ENCODE results near the gene PLPP4.

PLPP4 gene

DNA sequence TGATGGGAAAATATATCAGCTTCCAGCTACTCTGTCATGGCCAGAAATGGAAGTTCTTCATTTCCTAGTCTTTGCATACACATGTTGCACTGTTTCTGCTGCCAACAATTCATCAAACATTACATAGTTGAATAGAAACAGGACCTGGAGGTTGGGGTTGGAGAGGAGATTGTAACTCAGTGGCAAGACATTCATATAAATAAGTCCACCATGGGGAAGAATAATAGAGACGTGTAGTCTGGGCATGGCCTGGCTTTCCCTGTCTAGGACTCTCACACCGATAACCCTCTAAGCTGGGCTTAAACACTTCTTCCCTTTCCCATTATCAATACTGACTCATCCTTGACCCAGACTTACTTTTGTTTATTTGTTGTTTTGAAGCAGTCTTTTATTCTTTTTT, 155.7 kb downstream of the PLPP4 start:
- no peak for DNase-seq (ENCODE audit: extremely low read depth, low read depth)
- TF ChIP-seq, protein P1, sequence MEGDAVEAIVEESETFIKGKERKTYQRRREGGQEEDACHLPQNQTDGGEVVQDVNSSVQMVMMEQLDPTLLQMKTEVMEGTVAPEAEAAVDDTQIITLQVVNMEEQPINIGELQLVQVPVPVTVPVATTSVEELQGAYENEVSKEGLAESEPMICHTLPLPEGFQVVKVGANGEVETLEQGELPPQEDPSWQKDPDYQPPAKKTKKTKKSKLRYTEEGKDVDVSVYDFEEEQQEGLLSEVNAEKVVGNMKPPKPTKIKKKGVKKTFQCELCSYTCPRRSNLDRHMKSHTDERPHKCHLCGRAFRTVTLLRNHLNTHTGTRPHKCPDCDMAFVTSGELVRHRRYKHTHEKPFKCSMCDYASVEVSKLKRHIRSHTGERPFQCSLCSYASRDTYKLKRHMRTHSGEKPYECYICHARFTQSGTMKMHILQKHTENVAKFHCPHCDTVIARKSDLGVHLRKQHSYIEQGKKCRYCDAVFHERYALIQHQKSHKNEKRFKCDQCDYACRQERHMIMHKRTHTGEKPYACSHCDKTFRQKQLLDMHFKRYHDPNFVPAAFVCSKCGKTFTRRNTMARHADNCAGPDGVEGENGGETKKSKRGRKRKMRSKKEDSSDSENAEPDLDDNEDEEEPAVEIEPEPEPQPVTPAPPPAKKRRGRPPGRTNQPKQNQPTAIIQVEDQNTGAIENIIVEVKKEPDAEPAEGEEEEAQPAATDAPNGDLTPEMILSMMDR (IDR thresholded peaks at IDR 0.05; ENCODE audit: low read depth, low read length) = no peak

DNA sequence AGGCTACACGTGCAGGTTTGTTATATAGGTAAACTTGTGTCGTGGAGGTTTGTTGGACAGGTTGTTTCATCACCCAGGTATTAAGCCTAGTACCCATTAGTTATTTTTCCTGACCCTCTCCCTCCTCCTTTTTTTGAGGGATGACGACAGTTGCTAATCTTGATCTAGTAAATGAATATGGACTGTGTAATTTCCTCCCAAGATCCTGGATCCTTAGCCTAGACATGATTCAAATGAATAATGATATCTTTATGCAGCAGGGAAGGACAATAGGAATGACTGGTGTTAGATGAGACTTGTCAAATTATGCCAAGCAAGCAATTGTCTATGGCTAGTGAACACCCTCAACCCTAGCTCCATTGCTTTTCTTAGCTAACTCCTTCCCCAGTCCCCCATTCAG, 156.2 kb downstream of the PLPP4 start:
- DNase-seq (ENCODE audit: extremely low read depth, low read depth) = no peak
- TF ChIP-seq, protein P1 (IDR thresholded peaks at IDR 0.05; ENCODE audit: low read depth, low read length) = no peak

DNA sequence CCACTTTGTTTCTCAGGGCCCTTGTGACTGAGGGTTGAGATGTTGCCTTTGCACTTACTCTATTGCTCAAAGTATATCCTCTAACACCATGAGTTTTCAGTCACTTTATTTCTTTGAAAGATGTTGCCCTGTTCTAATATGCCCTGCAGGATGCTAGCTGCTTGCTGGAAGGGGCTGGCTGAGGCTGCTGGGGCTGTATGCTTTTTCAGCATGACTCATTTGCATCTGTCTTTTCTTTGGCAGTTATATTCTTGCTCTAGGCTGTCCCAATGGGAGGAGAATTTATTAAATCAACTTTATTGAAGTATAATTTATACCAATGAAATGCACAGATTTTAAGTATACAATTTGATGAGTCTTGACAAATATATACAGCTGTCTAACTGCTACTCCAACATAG, 157.7 kb downstream of the PLPP4 start:
- TF ChIP-seq, protein P1 (IDR thresholded peaks at IDR 0.05; ENCODE audit: low read depth, low read length) = no peak
- DNase-seq (ENCODE audit: extremely low read depth, low read depth) = no peak

DNA sequence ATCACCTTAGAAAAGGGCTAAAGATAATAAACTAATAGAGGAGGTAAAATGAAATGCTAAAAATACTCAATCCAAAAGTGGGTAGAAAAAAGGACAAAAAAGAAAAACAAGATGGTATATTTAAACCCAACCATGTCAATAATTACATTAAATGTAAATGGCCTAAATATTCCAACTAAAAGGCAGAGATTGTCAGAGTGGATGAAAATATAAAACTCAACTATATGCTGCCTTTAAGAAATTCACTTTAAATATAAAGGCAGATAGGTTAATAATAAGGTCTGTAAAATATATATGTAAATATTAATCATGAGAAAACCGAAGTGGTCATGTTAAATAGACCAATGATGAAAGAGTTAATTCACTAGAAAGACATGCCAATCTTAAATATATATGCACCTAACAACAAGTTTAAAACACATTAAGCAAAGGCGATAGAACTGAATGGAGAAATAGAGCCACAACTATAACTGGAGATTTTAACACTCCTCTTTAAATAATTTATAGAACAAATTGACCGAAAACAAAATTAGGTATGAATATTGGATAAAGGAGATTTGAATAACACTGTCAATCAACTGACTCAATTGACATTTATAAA, 159.4 kb downstream of the PLPP4 start:
- no peak for DNase-seq (ENCODE audit: extremely low read depth, low read depth)
- TF ChIP-seq, protein P1 (IDR thresholded peaks at IDR 0.05; ENCODE audit: low read depth, low read length) = no peak

DNA sequence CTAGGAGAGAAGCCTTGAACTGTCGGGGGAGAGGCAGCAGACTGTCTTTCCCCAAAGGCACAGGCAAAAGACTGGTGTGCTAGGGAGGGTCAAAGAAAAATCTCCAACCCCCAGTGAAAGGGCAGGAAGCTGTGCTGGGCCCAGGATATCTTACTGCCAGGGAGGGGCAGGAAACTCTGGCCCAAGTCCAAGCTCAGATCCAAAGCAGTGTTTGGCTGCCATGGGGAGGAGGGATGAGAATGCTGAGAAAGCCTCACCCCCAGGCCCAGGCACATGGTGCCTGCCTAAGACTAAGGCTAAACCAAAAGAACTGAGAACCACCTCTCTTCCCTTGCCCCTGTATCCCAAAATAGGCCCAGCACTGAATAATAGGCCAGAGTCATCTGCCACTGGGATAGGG, 171.2 kb downstream of the PLPP4 start:
- DNase-seq (ENCODE audit: extremely low read depth, low read depth) = no peak
- TF ChIP-seq, protein P1 (IDR thresholded peaks at IDR 0.05; ENCODE audit: low read depth, low read length) = no peak

DNA sequence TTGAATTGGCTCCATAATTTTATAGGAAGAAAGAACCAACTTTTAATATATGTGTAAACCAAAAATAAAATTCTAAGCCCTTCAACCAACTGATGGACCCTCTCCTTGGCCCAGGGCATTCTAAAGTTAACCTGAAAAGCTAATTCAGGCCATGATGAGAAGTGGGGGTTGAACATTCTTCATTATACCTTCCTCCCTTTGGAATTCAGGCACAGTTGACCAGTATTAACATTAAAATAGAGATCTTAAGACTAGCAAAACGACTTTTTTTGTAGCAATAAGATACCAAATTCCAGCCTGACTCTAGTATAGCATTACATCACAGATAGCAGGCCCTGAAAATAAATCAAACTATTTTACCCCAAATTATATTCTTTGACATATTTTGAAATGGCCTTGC, 173.2 kb downstream of the PLPP4 start:
- TF ChIP-seq, protein P1 (IDR thresholded peaks at IDR 0.05; ENCODE audit: low read depth, low read length) = no peak
- DNase-seq (ENCODE audit: extremely low read depth, low read depth) = no peak

DNA sequence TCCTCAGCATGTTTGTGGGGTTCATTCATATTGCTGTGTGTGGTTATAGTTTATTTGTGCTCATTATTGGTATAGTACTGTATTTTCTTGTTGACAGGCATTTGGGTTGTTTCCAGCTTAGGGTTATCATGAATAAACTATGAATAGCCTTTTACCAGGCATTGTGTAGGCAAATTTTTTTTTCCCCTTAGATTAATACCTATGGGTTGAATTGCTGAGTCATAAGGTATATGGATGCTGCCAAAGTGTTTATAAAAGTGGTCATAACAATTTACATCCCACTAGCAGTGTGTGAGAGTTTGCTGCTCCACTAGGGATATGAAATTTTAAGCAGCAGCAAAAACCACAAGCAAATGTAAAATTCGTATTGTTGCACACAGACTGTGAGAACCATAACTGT, 175.0 kb downstream of the PLPP4 start:
- TF ChIP-seq, protein P1 (IDR thresholded peaks at IDR 0.05; ENCODE audit: low read depth, low read length) = no peak

More for the DNA sequence above, 175.0 kb downstream of the PLPP4 start:
- DNase-seq (ENCODE audit: extremely low read depth, low read depth) = no peak

All from AG09319 (cell line).